ENCODE results near the gene SDHB. TPM values are rescaled to one million over a fixed set of nuclear protein-coding genes. Genes with fewer than 3 reads are reported as not detected.

The SDHB gene
- total and polyA plus RNA-seq, 2 of the 8 experiments (the other 6 are each of a cell fraction or from before 2014, with no cell fraction given) = 84.0 to 98.7 TPM

GRCh38 chr1:16981269-16981849, 72.5 kb downstream of the SDHB start (continued):
- TF ChIP-seq, protein P1, sequence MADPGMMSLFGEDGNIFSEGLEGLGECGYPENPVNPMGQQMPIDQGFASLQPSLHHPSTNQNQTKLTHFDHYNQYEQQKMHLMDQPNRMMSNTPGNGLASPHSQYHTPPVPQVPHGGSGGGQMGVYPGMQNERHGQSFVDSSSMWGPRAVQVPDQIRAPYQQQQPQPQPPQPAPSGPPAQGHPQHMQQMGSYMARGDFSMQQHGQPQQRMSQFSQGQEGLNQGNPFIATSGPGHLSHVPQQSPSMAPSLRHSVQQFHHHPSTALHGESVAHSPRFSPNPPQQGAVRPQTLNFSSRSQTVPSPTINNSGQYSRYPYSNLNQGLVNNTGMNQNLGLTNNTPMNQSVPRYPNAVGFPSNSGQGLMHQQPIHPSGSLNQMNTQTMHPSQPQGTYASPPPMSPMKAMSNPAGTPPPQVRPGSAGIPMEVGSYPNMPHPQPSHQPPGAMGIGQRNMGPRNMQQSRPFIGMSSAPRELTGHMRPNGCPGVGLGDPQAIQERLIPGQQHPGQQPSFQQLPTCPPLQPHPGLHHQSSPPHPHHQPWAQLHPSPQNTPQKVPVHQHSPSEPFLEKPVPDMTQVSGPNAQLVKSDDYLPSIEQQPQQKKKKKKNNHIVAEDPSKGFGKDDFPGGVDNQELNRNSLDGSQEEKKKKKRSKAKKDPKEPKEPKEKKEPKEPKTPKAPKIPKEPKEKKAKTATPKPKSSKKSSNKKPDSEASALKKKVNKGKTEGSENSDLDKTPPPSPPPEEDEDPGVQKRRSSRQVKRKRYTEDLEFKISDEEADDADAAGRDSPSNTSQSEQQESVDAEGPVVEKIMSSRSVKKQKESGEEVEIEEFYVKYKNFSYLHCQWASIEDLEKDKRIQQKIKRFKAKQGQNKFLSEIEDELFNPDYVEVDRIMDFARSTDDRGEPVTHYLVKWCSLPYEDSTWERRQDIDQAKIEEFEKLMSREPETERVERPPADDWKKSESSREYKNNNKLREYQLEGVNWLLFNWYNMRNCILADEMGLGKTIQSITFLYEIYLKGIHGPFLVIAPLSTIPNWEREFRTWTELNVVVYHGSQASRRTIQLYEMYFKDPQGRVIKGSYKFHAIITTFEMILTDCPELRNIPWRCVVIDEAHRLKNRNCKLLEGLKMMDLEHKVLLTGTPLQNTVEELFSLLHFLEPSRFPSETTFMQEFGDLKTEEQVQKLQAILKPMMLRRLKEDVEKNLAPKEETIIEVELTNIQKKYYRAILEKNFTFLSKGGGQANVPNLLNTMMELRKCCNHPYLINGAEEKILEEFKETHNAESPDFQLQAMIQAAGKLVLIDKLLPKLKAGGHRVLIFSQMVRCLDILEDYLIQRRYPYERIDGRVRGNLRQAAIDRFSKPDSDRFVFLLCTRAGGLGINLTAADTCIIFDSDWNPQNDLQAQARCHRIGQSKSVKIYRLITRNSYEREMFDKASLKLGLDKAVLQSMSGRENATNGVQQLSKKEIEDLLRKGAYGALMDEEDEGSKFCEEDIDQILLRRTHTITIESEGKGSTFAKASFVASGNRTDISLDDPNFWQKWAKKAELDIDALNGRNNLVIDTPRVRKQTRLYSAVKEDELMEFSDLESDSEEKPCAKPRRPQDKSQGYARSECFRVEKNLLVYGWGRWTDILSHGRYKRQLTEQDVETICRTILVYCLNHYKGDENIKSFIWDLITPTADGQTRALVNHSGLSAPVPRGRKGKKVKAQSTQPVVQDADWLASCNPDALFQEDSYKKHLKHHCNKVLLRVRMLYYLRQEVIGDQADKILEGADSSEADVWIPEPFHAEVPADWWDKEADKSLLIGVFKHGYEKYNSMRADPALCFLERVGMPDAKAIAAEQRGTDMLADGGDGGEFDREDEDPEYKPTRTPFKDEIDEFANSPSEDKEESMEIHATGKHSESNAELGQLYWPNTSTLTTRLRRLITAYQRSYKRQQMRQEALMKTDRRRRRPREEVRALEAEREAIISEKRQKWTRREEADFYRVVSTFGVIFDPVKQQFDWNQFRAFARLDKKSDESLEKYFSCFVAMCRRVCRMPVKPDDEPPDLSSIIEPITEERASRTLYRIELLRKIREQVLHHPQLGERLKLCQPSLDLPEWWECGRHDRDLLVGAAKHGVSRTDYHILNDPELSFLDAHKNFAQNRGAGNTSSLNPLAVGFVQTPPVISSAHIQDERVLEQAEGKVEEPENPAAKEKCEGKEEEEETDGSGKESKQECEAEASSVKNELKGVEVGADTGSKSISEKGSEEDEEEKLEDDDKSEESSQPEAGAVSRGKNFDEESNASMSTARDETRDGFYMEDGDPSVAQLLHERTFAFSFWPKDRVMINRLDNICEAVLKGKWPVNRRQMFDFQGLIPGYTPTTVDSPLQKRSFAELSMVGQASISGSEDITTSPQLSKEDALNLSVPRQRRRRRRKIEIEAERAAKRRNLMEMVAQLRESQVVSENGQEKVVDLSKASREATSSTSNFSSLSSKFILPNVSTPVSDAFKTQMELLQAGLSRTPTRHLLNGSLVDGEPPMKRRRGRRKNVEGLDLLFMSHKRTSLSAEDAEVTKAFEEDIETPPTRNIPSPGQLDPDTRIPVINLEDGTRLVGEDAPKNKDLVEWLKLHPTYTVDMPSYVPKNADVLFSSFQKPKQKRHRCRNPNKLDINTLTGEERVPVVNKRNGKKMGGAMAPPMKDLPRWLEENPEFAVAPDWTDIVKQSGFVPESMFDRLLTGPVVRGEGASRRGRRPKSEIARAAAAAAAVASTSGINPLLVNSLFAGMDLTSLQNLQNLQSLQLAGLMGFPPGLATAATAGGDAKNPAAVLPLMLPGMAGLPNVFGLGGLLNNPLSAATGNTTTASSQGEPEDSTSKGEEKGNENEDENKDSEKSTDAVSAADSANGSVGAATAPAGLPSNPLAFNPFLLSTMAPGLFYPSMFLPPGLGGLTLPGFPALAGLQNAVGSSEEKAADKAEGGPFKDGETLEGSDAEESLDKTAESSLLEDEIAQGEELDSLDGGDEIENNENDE (IDR thresholded peaks at IDR 0.05; ENCODE audit: insufficient replicate concordance, low read length) = no peak
- TF ChIP-seq CTBP2 (IDR thresholded peaks at IDR 0.05; ENCODE audit: borderline replicate concordance, insufficient read depth, insufficient read length, low read length) (no peak), BRCA1 (IDR thresholded peaks at IDR 0.05; ENCODE audit: low read depth, low read length) (no peak), EGR1 (IDR thresholded peaks at IDR 0.05; ENCODE audit: borderline replicate concordance, low read depth, low read length) (no peak), RFX5 (IDR thresholded peaks at IDR 0.05; ENCODE audit: borderline replicate concordance, low read depth, low read length) (no peak), ZNF274 (IDR thresholded peaks at IDR 0.05; ENCODE audit: borderline replicate concordance, extremely low read depth, low read length) (no peak), MAX (IDR thresholded peaks at IDR 0.05) (no peak), BACH1 (IDR thresholded peaks at IDR 0.05; ENCODE audit: low read length) (no peak), SRF (IDR thresholded peaks at IDR 0.05; ENCODE audit: low read depth, low read length) (no peak), SAP30 (IDR thresholded peaks at IDR 0.05; ENCODE audit: insufficient read depth, insufficient replicate concordance, low read length) (no peak), CBX8 (IDR thresholded peaks at IDR 0.05; ENCODE audit: borderline replicate concordance, low read depth, low read length) (no peak)
